Islet precursor cell (in vitro differentiated cells): ENCODE data around the gene HOXD12.

ENCODE experiments used
- DNase-seq: peaks from one replicate; pipeline ENCODE4 v3.0.0-alpha.2; 2018

Gene HOXD12

GRCh38 chr2:176150584-176151441, 51.2 kb downstream of the HOXD12 start:
- no peak for DNase-seq

GRCh38 chr2:176151442-176152287, 52.1 kb downstream of the HOXD12 start, which contains the start of gene HOXD4:
TSS of gene HOXD4 (plus strand) at chr2:176151550. CDS start at chr2:176151634, 84 bp downstream.
- peak; percentile 58 for DNase-seq
